Suprapubic skin (tissue), 4 donors: ENCODE results near the gene BRPF3. TPM values are rescaled to one million over a fixed set of nuclear protein-coding genes. Genes with fewer than 3 reads are reported as not detected.

ENCODE experiments used
- DNase-seq, 2 donors: peaks; one replicate each; pipeline ENCODE4 v3.0.0-alpha.2; 2019; ENCODE audit warnings: low spot score in 2 of 2
- H3K27ac ChIP-seq: fragments of 200-600 bp; sonication (generic); one replicate; pipeline ENCODE4 v1.5.1; 2019
- H3K27me3 ChIP-seq: fragments of 200-600 bp; sonication (generic); one replicate; pipeline ENCODE4 v1.5.1; 2019
- H3K36me3 ChIP-seq: fragments of 200-600 bp; sonication (generic); one replicate; pipeline ENCODE4 v1.5.1; 2019
- H3K4me1 ChIP-seq: fragments of 200-600 bp; sonication (generic); one replicate; pipeline ENCODE4 v1.5.1; 2019
- H3K4me3 ChIP-seq: fragments of 200-600 bp; sonication (generic); one replicate; pipeline ENCODE4 v1.5.1; 2019; ENCODE audit warnings: mild to moderate bottlenecking
- H3K9me3 ChIP-seq: fragments of 200-600 bp; sonication (generic); one replicate; pipeline ENCODE4 v1.5.1; 2019
- CTCF ChIP-seq, 2 donors: fragments of 200-600 bp in 1 of 2; fragments of 450-650 bp in 1 of 2; sonication (generic) in 1 of 2; IDR thresholded peaks; one replicate each; pipeline ENCODE4 v1.5.1; 2016 to 2019; ENCODE audit warnings: antibody characterized with exemption in 2 of 2, mild to moderate bottlenecking in 1 of 2, moderate library complexity in 1 of 2
- EP300 ChIP-seq: sonication (generic); formaldehyde crosslinking; IDR thresholded peaks from one replicate; pipeline ENCODE4 v1.6.1; 2017; ENCODE audit warnings: antibody characterized with exemption
- POLR2A ChIP-seq, 2 donors: fragments of 450-650 bp; IDR thresholded peaks; one replicate each; pipeline ENCODE4 v1.6.1; 2017; ENCODE audit warnings: antibody characterized with exemption in 2 of 2, mild to moderate bottlenecking in 2 of 2, moderate library complexity in 2 of 2
- POLR2AphosphoS5 ChIP-seq, 3 donors: sonication (generic); formaldehyde crosslinking; IDR thresholded peaks; one replicate each; pipeline ENCODE4 v1.6.1; 2017; ENCODE audit warnings: antibody characterized with exemption in 3 of 3
- WGBS: methylation state at CpG from one replicate; pipeline ENCODE4 v1.1.5; 2018; 5-methylcytosine and 5-hydroxymethylcytosine counted together
- total RNA-seq, 4 donors: library from RNA; depleted of rRNA; stranded (reverse); fragments of >200 nt; gene quantifications; one replicate each; pipeline ENCODE4 v1.1.0, GENCODE V29; 2016

BRPF3 gene
- total RNA-seq, 4 donors from 2014 or later, result 19.3 to 28.5 (median 20.5) TPM

GRCh38 chr6:36252005-36252404 is 55.5 kb downstream of the BRPF3 start:
- H3K4me1 ChIP-seq, result peaks cover 18% of the 10 kb centered on the region
- no peaks in the 10 kb centered on the region for H3K27me3 ChIP-seq
- H3K4me3 ChIP-seq, result no peak overlapping the region
- no peak for DNase-seq
- no peaks in the 10 kb centered on the region for H3K36me3 ChIP-seq
- no peak for TF ChIP-seq POLR2A (IDR thresholded peaks at IDR 0.05)
- no peak for TF ChIP-seq POLR2AphosphoS5 (IDR thresholded peaks at IDR 0.05)
- no peak for TF ChIP-seq EP300
- no peak for TF ChIP-seq CTCF (IDR thresholded peaks at IDR 0.05)
- 87% methylated on average over 2 of the region's 2 CpGs for WGBS
- no peaks in the 10 kb centered on the region for H3K9me3 ChIP-seq
- H3K27ac ChIP-seq, result no peak overlapping the region

GRCh38 chr6:36263390-36264000 is 67.0 kb downstream of the BRPF3 start:
- no peak for DNase-seq
- Histone ChIP-seq H3K27me3 (no peaks in the 10 kb centered on the region), H3K9me3 (no peaks in the 10 kb centered on the region), H3K36me3 (no peaks in the 10 kb centered on the region), H3K4me1 (peaks cover 17% of the 10 kb centered on the region), H3K4me3 (no peak overlapping the region), H3K27ac (no peak overlapping the region)
- TF ChIP-seq POLR2A (IDR thresholded peaks at IDR 0.05) (no peak), POLR2AphosphoS5 (IDR thresholded peaks at IDR 0.05) (no peak)
- 80% methylated on average over 9 of the region's 9 CpGs for WGBS

GRCh38 chr6:36265744-36266143 is 69.2 kb downstream of the BRPF3 start:
- Histone ChIP-seq H3K4me1 (peaks cover 36% of the 10 kb centered on the region), H3K4me3 (no peak overlapping the region), H3K9me3 (no peaks in the 10 kb centered on the region), H3K36me3 (no peaks in the 10 kb centered on the region), H3K27me3 (peaks cover 9% of the 10 kb centered on the region), H3K27ac (no peak overlapping the region)
- DNase-seq, result no peak
- WGBS, result 78% methylated on average over 1 of the region's 1 CpG
- no peak for TF ChIP-seq POLR2AphosphoS5 (IDR thresholded peaks at IDR 0.05)
- TF ChIP-seq POLR2A (IDR thresholded peaks at IDR 0.05), result no peak
- TF ChIP-seq EP300, result no peak
- no peak for TF ChIP-seq CTCF (IDR thresholded peaks at IDR 0.05)

DNA sequence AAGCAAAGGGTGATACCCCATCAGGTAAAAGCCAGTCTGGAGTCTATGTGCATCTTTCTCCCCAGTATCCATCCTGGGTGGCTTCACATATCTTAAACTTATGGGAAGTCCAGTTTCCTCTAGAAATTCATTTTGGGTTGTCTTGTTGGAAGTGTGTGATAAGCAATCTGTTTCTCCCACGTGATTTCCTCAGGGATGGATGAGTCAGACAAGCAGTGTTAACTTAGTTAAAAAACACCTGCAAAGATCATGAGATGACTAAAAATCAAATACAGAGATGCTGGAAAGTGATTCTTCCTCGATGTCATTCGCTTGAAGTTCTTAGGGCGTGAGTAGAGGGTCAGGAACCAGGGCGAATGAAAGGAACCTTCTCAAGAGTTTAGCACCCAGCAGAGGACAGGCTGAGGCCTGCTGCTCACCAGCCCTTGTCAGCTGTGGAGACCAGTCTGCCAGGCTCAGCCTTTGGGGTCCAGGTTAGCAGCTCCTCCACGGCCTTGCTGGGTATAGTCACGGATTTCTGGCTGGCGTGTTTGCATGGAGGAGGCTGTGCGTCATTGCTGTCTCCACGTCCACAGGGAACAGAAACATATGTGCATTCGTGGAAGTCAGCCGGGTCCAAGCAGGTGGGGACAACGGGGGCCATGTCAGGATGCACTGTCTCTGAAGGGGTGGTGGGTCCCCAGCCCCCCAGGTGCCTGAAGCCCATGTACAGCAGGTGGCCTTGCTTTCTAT is 70.5 kb downstream of the BRPF3 start:
- H3K36me3 ChIP-seq, result no peaks in the 10 kb centered on the region
- peak overlapping the region; percentile 69 for H3K27ac ChIP-seq
- no peak for TF ChIP-seq POLR2A (IDR thresholded peaks at IDR 0.05)
- no peak for TF ChIP-seq EP300
- TF ChIP-seq CTCF (IDR thresholded peaks at IDR 0.05), result no peak
- TF ChIP-seq POLR2AphosphoS5 (IDR thresholded peaks at IDR 0.05), result no peak
- H3K9me3 ChIP-seq, result no peaks in the 10 kb centered on the region
- no peak overlapping the region for H3K4me3 ChIP-seq
- no peak for DNase-seq
- peaks cover 15% of the 10 kb centered on the region for H3K27me3 ChIP-seq
- WGBS, result 70% methylated on average over 9 of the region's 13 CpGs
- H3K4me1 ChIP-seq, result peaks cover 41% of the 10 kb centered on the region

GRCh38 chr6:36267731-36268477 is 71.4 kb downstream of the BRPF3 start:
- Histone ChIP-seq H3K27me3 (peaks cover 15% of the 10 kb centered on the region), H3K36me3 (no peaks in the 10 kb centered on the region), H3K27ac (peak overlapping the region; percentile 69), H3K4me3 (no peak overlapping the region), H3K4me1 (peaks cover 41% of the 10 kb centered on the region), H3K9me3 (no peaks in the 10 kb centered on the region)
- TF ChIP-seq POLR2AphosphoS5 (IDR thresholded peaks at IDR 0.05) (no peak), POLR2A (IDR thresholded peaks at IDR 0.05) (no peak), CTCF (IDR thresholded peaks at IDR 0.05) (no peak), EP300 (no peak)
- WGBS, result 81% methylated on average over 4 of the region's 4 CpGs
- no peak for DNase-seq
